Measurements from ENCODE around the gene CDH13. TPM values are rescaled to one million over a fixed set of nuclear protein-coding genes. Genes with fewer than 3 reads are reported as not detected.

The CDH13 gene
- total and polyA plus RNA-seq, 2 of the 8 experiments (the other 6 are each of a cell fraction or from before 2014, with no cell fraction given) = 2.3 to 2.4 TPM

DNA sequence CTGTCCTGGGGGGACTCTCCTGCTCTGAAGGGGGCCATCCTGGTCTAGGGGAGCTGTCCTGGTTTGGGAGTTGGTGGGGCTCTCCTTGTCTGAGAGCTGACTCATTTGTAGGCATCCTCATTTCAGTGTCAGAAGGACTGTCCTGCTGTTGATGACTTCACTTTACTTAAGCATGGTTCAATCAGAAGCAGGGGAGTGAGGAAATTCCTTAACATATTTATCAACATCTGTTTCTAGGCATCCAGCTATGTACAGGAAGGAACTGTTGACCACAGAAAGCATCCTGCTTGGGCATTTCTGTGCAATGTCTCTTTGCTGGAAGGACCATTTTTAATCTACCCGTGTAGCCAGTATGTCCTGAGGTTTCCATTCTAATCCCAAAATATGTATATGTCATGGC lies 678.3 kb downstream of the CDH13 start:
- no peaks in the 10 kb centered on the region for H3K79me1 ChIP-seq (ENCODE audit: low read depth, low read length)
- no peak overlapping the region for H2AFZ ChIP-seq (ENCODE audit: low read length)
- H4K20me1 ChIP-seq (replicated peaks in 1 of 2; ENCODE audit: control insufficient read depth in 1 of 2, insufficient read depth in 2 of 2, low read length in 2 of 2) = no peaks in the 10 kb centered on the region
- H4K91ac ChIP-seq (replicated peaks; ENCODE audit: insufficient read length, low read length) = no peak overlapping the region
- H4K5ac ChIP-seq (ENCODE audit: insufficient read length, low read depth, low read length) = no peak overlapping the region
- H2BK5ac ChIP-seq (ENCODE audit: low read depth, low read length) = no peak overlapping the region
- H3K23me2 ChIP-seq (ENCODE audit: low read depth, low read length) = no peaks in the 10 kb centered on the region
- H3K14ac ChIP-seq (ENCODE audit: insufficient read length) = no peak overlapping the region
- no peak overlapping the region for H2BK15ac ChIP-seq (ENCODE audit: low read length)
- H3K9me3 ChIP-seq (ENCODE audit: insufficient read depth in 2 of 2, low read depth in 1 of 2, low read length in 1 of 2) = no peaks in the 10 kb centered on the region
- FAIRE-seq (no peak), DNase-seq (ENCODE audit: low read depth in 1 of 2, low spot score in 2 of 2) (no peak)
- no peak overlapping the region for H2BK20ac ChIP-seq (ENCODE audit: low read length)
- no peaks in the 10 kb centered on the region for H3K36me3 ChIP-seq (ENCODE audit: control insufficient read depth in 2 of 4, insufficient read depth in 4 of 4, low read length in 3 of 4)
- H3K9ac ChIP-seq (replicated peaks in 1 of 4; ENCODE audit: extremely low read depth in 1 of 4, low read depth in 3 of 4, low read length in 3 of 4) = no peak overlapping the region
- H3K27ac ChIP-seq (ENCODE audit: low read depth, low read length) = no peak overlapping the region
- no peak overlapping the region for H2BK12ac ChIP-seq (ENCODE audit: low read depth, low read length)
- ChIA-PET POLR2A (ENCODE audit: partially characterized antibody) (no interaction called here), CTCF (ENCODE audit: partially characterized antibody) (interaction anchor here (0.6 to 2.0 kb wide), 4 partner anchors 11 to 51 kb away, joined by 3 to 6 read pairs (median 4); no protein-coding TSS in a partner anchor)
- no peak overlapping the region for H3K4ac ChIP-seq (replicated peaks; ENCODE audit: insufficient read length, low read depth, low read length)
- no peak overlapping the region for H2BK120ac ChIP-seq (replicated peaks; ENCODE audit: low read depth, low read length)
- no peak overlapping the region for H3K4me2 ChIP-seq (ENCODE audit: insufficient read depth in 1 of 2, low read depth in 2 of 2, low read length in 2 of 2)
- H3K4me3 ChIP-seq (ENCODE audit: extremely low read depth in 1 of 4, insufficient read depth in 2 of 4, low read depth in 3 of 4, low read length in 4 of 4) = no peak overlapping the region
- H3K79me2 ChIP-seq (ENCODE audit: control insufficient read depth in 1 of 2, insufficient read depth in 2 of 2, low read length in 2 of 2) = no peaks in the 10 kb centered on the region
- H3K18ac ChIP-seq (ENCODE audit: extremely low read depth, low read length) = no peak overlapping the region
- H3K27me3 ChIP-seq (replicated peaks in 1 of 4; ENCODE audit: control insufficient read depth in 3 of 4, extremely low read depth in 1 of 4, insufficient read depth in 3 of 4, low read length in 3 of 4) = peaks cover 0 to 1% (median 0%) of the 10 kb centered on the region in 4 experiments; a peak in 1 of 7 replicates
- H3K23ac ChIP-seq (ENCODE audit: insufficient read length) = no peak overlapping the region
- no peak overlapping the region for H2AK5ac ChIP-seq (ENCODE audit: low read depth, low read length)
- H3K56ac ChIP-seq (replicated peaks; ENCODE audit: insufficient read length, low read depth, low read length) = no peak overlapping the region
- no peaks in the 10 kb centered on the region; a peak in 1 of 7 replicates for H3K4me1 ChIP-seq (replicated peaks in 1 of 4; ENCODE audit: control insufficient read depth in 3 of 4, insufficient read depth in 4 of 4, low read length in 3 of 4)
- H4K8ac ChIP-seq (ENCODE audit: extremely low read depth, insufficient read depth, low read length) = no peak overlapping the region
- 81% methylated on average over 1 of the region's 1 CpG; no CpG with 5 or more reads in 1 of the 2 experiments for WGBS, 2 experiments (ENCODE audit: extremely low coverage in 1 of 2, insufficient coverage in 1 of 2, insufficient read length in 1 of 2, insufficient replicate concordance in 2 of 2, low coverage in 1 of 2, low lambda C conversion rate in 2 of 2, missing lambda C conversion rate in 1 of 2)
- TF ChIP-seq PHF8 (conservative IDR thresholded peaks at IDR 0.05; ENCODE audit: low read depth, low read length) (no peak), POLR2A (IDR thresholded peaks at IDR 0.05; ENCODE audit: control extremely low read depth in 1 of 2, low read depth in 2 of 2, low read length in 2 of 2) (no peak), FOSL1 (IDR thresholded peaks at IDR 0.05; ENCODE audit: insufficient read depth, low read depth, low read length) (no peak), SIRT6 (IDR thresholded peaks at IDR 0.05; ENCODE audit: low read length) (no peak), SIX5 (IDR thresholded peaks at IDR 0.05; ENCODE audit: low read depth, low read length) (no peak), RBBP5 (IDR thresholded peaks at IDR 0.05; ENCODE audit: borderline replicate concordance, low read depth, low read length) (no peak), NRF1 (IDR thresholded peaks at IDR 0.05; ENCODE audit: low read depth, low read length) (no peak), GTF2F1 (IDR thresholded peaks at IDR 0.05; ENCODE audit: borderline replicate concordance, low read depth, low read length) (no peak), TCF12 (IDR thresholded peaks at IDR 0.05; ENCODE audit: low read depth, low read length) (no peak), GABPA (IDR thresholded peaks at IDR 0.05; ENCODE audit: borderline replicate concordance, insufficient read depth, low read length) (no peak), HDAC2 (IDR thresholded peaks at IDR 0.05; ENCODE audit: borderline replicate concordance in 1 of 2, low read depth in 2 of 2, low read length in 2 of 2) (no peak), SRF (IDR thresholded peaks at IDR 0.05; ENCODE audit: low read depth, low read length) (no peak), MAFK (IDR thresholded peaks at IDR 0.05; ENCODE audit: low read depth, low read length) (no peak)
- TF ChIP-seq, protein P1, sequence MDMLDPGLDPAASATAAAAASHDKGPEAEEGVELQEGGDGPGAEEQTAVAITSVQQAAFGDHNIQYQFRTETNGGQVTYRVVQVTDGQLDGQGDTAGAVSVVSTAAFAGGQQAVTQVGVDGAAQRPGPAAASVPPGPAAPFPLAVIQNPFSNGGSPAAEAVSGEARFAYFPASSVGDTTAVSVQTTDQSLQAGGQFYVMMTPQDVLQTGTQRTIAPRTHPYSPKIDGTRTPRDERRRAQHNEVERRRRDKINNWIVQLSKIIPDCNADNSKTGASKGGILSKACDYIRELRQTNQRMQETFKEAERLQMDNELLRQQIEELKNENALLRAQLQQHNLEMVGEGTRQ (IDR thresholded peaks at IDR 0.05; ENCODE audit: low read length) = no peak
